HT-29 (cell line): Measurements from ENCODE around the gene ASTN2. TPM values are rescaled to one million over a fixed set of nuclear protein-coding genes. Genes with fewer than 3 reads are reported as not detected.
A peak's percentile ranks its signal among the peaks of the same experiment; 100 is the strongest.
"Not testable (repeated sequence)": the region's sequence is repeated elsewhere in the genome, so short reads cannot be mapped to it uniquely, and the experiment has no call there.

Experiments
- DNase-seq: peaks from one replicate; pipeline ENCODE4 v3.0.0-alpha.2; 2015; ENCODE audit warnings: low spot score
- total RNA-seq: library from RNA; depleted of rRNA; stranded (reverse); fragments of >200 nt; shearing (Covaris generic); gene quantifications from 2 replicates; pipeline ENCODE4 v1.2.3, GENCODE V29; 2014

Gene ASTN2
- total RNA-seq, 1 experiment from 2014 or later, result 4.0 TPM

DNA sequence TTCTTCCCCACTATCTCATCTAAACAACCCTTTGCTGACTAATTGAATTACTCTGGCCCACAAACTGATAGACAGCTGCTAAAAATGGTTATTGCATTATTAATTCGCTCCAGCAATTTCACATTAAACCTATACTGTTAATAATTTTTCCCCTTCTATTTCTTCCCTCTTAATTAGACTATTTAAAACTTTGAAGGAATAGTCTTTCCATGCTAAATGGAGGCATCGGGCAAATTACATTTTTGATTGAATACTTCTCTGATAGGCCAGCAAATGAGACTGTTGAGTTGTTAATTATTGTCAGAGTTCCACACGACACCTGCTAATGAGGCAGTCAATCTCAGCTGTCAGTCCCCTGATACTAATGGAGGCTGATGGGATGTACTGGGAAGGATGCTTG lies 485.2 kb downstream of the ASTN2 start:
- no peak for DNase-seq

DNA sequence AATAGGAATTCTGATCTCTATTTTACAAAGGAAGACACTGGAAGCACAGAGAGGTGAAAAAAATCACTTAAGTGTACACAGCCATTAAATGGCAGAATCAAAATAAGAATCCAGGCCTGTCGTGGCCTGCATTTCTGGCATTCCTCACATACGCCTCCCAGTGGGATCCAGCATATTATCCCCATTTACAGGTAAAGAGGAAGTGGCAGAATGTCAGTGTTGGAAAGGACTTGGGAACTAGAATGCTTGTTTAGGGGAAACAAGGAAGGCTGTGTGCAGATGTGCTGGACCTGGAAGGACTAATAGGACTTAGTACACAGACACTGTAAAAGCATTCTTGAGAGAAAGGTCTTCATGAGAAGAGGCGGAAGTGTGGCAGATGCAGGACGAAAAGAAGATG lies 486.0 kb downstream of the ASTN2 start:
- DNase-seq, result peak; percentile 17

- DNase-seq, result no peak
These were observed 486.6 kb downstream of the ASTN2 start for GRCh38 chr9:116928289-116928688.

DNA sequence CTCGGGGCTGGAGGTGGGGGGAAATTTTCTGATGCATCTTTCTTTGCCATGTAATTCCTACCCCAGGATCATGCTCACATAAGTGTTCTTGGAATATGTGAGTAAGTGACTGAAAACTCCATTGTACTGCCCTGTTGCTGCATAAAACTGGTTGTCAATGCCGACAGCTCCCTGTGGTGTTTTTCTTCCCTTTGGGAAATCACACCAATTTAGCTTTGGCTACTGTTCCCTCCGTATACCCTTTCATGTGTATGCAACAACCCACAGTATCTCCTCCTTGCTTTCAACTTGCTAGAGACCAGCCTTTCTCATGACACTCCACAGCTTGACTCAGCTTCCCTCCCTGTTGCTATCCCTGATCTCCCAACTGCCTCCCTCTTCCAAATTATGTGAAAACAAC lies 487.1 kb downstream of the ASTN2 start:
- DNase-seq, result no peak

DNA sequence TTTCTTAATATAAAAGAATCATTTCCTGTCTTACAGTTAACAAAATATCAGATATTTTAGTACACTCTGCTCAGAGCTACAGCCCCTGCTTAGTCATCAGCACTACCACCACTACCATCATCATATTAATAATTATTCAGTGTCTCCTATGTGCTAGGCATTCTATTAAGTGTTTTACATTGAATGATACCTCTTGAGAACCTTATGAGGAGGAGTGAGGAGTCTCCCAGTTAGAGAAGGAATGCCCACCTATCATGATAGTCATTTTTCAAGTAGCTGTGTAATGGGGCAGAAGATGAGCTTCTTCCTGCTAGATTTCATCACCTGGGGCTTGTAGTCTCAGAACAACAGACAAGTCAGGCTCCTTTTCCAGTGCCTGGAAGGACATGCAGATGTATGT lies 489.7 kb downstream of the ASTN2 start:
- no peak for DNase-seq

GRCh38 chr9:116924462-116925110 lies 490.3 kb downstream of the ASTN2 start:
- DNase-seq, result no peak

GRCh38 chr9:116917895-116918508 lies 496.9 kb downstream of the ASTN2 start:
- not testable (repeated sequence) for DNase-seq

GRCh38 chr9:116913536-116913935 lies 501.3 kb downstream of the ASTN2 start:
- DNase-seq, result no peak

DNA sequence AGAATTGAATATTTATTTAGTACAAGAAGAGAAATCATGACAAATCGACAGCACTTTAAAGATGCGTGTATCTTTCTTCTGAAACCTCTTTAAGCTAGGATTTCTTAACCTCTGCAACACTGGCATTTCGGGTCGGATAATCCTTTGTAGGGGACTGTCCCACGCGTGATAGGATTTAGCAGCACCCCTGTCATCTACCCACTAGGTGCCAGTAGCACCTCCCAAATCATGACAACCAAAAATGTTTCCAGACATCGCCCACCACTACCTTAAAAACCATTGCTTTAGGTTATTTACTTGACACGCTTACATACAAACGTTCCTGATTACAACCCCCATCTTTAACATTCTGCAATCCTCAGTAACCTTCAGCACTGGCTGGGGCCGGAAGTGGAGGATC lies 504.7 kb downstream of the ASTN2 start:
- no peak for DNase-seq

GRCh38 chr9:116907989-116908388 lies 506.9 kb downstream of the ASTN2 start:
- no peak for DNase-seq

DNA sequence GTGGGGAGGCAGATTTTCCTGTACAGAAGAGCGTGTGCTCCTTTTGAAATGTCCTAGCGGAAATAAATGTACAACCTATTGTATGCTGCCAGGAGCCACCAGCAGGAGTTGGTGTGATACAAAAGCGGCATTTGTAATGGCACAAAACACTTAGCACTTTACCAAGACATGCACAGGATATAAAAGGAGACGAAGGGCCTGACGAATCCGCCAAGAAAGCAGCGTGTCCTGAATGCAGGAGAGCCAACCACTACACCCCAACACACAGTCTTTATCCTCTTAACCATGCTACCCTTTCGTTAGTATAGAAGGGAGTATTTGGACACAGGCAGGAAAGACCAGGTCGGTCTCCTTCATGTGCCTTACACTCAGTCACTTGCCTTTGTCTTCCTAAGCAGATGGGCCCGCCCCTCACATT lies 509.7 kb downstream of the ASTN2 start:
- no peak for DNase-seq

- no peak for DNase-seq
These were observed 510.7 kb downstream of the ASTN2 start for GRCh38 chr9:116904165-116904564.

- DNase-seq, result no peak
These were observed 513.6 kb downstream of the ASTN2 start for GRCh38 chr9:116901260-116901659.

DNA sequence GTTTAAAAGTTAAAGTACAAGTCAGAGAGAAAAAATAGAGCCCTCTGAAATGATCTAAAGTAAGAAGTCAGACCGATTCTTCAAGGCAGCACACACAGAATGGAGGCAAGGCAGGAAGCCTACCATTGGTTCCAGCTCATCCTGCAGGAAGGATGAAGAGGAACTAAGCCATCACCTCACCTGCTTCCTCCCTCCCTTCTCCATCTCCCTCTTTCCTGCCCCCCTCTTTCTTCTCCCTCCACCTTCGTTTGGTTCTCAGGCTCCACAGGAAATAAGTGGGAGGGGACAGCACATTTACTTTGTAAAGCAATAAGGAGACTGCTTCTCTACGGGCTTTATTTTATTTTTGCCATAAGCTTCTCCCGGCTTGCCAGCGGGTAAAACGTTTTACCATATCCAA lies 514.3 kb downstream of the ASTN2 start:
- no peak for DNase-seq

GRCh38 chr9:116900007-116900367 lies 514.9 kb downstream of the ASTN2 start:
- no peak for DNase-seq

- DNase-seq, result no peak
These were observed 515.4 kb downstream of the ASTN2 start for GRCh38 chr9:116899337-116900006.

DNA sequence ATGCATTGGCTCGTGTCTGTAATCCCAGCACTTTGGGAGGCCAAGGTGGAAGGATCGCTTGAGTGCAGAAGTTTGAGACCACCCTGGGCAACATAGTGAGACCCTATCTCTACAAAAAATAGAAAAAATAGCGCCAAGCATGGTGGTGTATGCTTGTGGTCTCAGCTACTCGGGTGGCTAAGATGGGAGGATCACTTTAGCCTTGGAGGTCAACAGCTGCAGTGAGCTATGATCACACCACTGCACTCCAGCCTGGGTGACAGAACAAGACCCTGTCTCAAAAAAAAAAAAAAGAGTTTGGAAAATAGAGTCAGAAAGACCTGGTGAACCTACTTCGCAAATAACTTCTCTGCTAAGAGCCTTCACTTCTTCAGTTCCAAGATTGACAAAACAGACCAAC lies 516.7 kb downstream of the ASTN2 start:
- DNase-seq, result not testable (repeated sequence)

DNA sequence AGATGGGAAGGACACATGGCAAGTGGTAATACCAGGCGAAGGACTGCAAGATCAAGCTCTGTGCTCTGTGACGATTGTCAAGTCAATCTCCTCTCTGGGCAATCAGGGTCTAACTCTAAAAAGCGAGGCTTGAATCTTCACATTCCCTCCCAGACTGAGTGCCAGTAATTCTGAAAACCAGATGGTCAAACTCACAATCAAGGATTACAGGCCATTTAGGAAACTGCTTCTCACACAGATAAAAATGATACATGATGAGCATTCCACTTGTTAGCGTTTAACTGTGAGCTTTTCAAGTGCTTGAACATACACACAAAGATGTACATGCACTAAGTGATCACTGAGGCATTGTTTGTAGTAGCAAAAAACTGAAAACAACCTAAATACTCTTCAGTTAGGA lies 517.7 kb downstream of the ASTN2 start:
- DNase-seq, result no peak

GRCh38 chr9:116895961-116896360 lies 518.9 kb downstream of the ASTN2 start:
- DNase-seq, result no peak

- DNase-seq, result no peak
These were observed 523.4 kb downstream of the ASTN2 start for GRCh38 chr9:116891424-116891823.

- not testable (repeated sequence) for DNase-seq
These were observed 526.4 kb downstream of the ASTN2 start for GRCh38 chr9:116888476-116888875.

- no peak for DNase-seq
These were observed 526.8 kb downstream of the ASTN2 start for GRCh38 chr9:116888066-116888465.

GRCh38 chr9:116883676-116884075 lies 531.2 kb downstream of the ASTN2 start:
- DNase-seq, result no peak
